Caki2 (cell line): ENCODE data around the gene UBN1. TPM values are rescaled to one million over a fixed set of nuclear protein-coding genes. Genes with fewer than 3 reads are reported as not detected.

Source experiments
- DNase-seq: peaks from one replicate; pipeline ENCODE4 v3.0.0-alpha.2; 2015; ENCODE audit warnings: low read depth
- in situ Hi-C: cut with HindIII; loops from 2 replicates; pipeline ENCODE4 v1.10.0; 2016; ENCODE audit warnings: low sequenced_read_pairs, low pct_unique_long_range_greater_than_20kb, mixed read lengths
- total RNA-seq: library from RNA; depleted of rRNA; stranded (reverse); fragments of >200 nt; shearing (Covaris generic); gene quantifications from 2 replicates; pipeline ENCODE4 v1.2.3, GENCODE V29; 2014; ENCODE audit warnings: low replicate concordance

Gene UBN1
- total RNA-seq, 1 experiment from 2014 or later: 17.5 TPM

DNA sequence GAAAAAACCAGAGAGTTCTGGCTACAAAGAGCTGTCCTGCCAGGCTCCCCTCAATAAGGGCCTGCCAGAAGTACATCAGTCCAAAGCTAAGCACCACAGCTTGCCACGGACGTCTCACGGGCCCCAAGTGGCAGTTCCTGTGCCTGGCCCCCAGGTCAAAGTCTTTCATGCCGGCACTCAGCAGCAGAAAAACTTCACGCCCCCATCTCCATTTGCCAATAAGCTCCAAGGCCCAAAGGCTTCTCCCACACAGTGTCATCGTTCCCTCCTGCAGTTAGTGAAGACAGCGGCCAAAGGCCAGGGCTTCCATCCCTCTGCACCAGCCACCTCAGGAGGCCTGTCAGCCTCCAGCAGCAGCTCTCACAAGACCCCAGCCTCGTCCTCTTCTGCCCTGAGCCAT, 27.4 kb downstream of the UBN1 start:
- in situ Hi-C loops: no loop called here
- DNase-seq: no peak

DNA sequence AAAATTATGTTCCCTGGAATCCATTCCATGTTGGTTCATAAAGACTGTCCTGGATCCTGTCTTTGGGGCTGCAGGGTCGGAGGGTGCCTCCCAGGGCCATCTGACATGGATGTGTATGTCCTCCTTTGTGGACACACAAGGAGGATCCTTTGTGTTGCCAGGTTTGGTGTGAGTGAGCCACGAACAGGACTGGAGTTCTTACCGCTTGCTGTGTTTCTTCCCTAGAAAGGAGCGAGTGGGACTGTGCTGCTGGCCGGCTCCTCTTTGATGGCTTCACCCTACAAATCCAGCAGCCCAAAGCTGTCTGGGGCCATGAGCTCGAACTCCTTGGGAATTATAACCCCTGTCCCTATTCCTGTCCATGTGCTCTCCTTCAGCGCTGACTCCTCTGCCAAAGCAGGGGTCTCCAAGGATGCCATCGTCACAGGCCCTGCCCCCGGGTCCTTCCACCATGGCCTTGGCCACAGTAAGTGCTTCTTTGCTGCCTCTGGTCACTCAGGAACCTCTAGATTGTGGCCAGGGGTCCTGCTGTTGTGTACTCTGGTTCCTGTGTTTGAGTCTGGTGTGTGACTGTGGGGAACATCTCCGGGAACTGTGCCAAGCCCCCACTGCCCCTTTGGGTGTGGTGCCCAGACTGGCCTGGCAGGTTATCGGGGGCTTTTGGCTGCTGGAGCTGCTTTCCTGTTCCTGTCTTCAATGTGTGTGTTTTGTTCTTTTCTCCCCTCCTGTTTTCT, 29.5 kb downstream of the UBN1 start:
- in situ Hi-C loops: no loop called here
- DNase-seq: no peak

DNA sequence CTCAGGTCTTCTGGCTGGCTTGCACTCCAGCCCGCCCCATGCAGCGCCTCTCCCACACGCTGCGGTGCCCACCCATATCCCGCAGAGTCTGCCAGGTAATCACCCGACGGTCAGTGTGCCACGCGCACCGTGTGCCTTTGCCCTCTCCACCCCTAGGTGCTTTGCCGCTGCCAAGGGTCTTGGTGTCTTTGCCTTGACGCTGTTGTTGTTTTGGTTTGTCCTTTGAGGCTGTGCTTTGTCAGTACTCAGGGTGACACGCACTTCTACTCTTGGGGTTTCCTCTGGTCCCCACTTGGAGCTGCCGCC, 30.1 kb downstream of the UBN1 start:
- in situ Hi-C loops: no loop called here
- DNase-seq: no peak

DNA sequence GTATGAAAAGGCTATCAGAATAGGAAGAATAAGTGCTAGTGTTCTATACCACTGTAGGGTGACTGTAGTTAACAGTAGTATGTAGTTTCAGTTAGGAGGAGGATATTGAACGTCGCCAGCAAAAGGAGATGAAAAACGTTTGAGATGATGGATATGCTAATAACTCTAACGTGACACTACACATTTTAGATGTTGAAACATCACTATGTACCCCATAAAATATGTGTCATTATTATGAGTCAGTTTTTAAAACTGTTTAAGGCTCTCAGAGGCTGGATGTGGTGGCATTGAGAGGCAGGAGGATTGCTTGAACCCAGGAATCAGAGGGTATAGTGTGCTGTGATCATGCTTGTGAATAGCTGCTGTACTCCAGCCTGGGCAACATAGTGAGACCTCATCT, 31.8 kb downstream of the UBN1 start:
- no peak for DNase-seq
- in situ Hi-C loops: no loop called here

DNA sequence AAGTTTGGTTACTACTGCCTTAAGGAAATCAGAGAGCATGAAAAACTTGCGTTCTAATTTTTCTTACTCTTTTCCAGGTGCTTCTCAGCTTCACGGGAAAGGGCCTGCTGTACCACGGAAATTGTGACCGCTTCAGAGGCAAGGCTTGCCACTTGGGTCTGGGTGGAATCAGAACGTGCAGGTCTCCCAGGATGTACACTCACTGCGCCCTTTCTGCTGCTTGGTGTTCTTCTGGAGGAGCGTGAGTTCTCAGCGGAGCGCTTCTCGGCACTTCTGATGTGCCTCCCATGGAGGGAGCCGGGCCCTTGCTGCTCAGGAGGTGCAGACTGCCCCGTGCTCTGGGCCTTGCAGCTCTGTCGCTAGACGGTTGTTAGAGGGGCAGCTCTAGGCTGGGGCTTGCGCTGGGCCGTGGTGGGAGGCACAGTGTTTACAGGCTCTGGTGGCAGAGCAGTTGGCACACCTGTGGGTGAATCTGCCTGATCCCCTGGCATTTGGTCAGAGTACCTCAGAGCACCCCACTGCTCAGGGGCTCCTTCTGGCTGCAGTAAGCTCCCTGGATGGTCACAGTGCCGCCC, 32.8 kb downstream of the UBN1 start:
- DNase-seq: no peak
- in situ Hi-C loops: no loop called here

DNA sequence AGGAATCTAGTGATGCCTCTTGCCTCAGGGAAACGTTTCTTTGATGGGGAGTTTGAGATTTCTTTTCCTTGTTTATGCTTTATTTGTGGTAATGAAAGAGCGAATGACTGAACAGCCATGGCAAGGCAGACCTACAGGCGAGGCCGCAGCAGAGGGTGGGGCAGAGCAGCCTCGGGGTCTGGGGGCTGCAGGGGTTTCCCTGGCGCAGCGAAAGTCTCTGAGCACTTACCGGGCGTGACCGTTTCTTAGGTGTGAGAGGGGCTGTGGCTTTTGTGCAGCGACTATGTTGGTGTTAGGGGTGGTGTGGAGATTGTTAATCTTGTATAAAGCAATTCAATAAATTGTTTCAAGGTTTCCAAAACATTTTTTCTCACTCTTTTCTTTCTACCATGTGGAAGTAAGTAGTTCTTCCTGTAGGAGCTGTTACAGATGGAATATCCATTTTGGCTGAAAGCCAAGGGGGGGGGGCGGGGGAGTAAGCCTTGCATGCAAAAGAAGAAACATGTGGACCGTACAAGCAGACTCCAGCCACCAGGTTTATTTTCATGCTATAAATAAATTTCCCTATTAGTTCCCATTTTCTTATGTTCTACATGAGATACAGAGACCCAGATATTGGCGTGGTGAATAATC, 34.8 kb downstream of the UBN1 start:
- in situ Hi-C loops: no loop called here
- DNase-seq: no peak

DNA sequence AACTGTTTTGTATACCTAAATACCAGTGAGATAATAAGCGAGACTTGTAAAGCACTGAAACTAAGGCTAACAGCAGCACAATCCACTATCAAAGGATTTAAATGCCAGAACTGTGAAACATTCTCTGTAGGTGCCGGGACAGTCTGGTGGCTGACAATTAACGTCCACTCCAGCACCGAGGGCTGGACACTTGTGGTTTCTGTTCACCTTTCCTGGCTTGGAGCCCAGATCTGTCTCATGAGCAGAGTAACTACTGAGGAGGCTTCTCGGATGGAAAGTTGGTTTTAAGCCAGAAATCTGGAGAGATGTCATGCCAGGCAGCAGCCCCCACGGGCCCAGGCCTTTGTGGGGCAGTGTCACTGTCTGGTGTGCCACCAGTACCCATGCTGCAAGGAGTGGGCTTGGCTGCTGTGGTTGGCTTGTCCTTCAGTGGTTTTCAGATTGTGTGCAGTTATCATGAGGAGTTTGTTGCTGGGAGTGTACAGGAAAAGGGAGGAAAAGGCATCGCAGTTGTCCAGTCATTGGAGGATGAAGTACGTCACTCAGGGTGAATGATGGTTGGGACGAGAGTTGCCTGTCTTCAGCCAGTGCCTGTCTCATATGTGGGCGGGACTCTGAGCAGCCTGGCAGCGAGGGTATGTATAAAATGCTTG, 35.5 kb downstream of the UBN1 start:
- peak; percentile 96 for DNase-seq
- in situ Hi-C loops: no loop called here

DNA sequence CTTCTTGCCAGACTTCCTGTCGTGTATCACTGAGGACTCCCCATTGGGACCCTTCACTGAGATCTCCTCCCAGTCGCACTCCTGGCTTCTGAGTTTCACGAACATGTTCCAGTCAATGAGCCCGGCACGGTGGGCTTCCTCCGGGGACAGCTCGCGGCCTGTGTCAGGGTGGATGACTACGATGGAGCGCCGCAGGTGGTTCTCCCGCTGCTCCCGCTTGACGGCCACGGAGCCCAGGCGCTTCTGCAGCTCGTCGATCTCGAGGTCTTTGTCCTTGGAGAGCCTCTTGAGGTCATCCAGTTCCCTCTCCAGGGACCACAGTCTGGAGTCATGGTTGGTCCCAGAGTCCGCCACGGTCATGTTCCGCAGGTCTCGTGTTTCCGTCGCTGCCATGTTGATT, 36.2 kb downstream of the UBN1 start:
- in situ Hi-C loops: no loop called here
- no peak for DNase-seq

DNA sequence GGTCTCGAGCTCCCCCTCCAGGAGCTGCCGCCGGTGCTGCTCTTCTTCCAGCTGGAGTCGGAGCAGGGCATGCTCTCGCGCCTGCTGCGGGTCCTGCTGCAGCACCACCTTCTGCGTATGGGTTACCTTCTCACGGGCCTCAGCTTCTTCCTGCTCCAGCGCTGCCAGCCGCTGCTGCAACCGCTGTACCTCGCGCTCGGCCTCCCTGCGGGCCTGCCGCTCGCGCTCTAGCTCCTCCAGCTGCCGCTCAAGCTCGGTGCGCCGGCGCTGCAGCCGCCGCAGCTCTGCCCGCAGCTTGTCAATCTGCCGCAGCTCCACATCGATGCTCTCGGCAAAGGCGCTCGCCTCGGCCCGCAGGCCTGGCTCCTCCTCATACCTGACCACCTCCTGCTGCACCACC, 36.9 kb downstream of the UBN1 start:
- DNase-seq: no peak
- in situ Hi-C loops: no loop called here

DNA sequence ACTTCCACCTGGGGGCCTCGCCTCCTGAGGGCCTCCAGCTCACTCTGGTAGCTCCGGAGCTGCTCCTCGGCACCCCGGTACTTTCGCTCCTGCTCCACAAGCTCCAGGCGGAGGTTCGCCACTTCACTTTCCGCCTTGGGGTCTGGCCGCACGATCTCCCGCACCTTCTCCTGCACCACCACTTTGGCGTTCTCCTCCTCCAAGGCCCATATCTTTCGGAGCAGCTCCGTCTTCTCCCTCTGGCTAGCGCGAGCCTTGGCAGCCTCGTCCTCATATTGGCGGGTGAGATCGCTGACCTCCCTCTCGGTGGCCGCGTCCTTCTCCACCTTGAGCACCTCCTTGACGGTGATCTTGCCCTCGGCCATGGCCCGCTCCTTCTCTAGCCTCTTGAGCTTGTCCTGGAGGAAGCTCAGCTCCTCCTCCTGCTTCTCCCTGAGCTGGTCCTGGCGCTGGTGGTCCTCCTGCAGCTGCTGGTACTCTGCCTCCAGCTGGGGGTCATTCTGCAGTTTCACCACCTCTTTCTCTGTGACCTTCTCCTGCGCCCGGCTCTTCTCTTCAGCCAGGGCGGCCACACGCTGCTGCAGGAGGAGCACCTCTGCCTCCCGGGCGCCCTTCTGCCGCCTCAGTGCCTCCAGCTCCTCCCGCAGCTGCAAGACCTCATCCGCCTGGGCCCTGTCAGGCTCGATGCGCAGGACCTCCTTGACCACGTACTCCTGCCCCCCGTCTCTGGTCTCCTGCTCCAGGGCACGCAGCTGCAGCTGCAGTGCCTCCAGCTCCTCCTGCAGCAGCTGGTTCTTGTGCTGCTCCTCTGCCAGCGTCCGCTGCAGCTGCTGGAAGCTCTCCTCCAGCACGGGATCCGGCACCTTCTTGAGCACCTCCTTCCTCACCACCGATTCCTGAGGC, 37.9 kb downstream of the UBN1 start:
- in situ Hi-C loops: no loop called here
- DNase-seq: no peak

DNA sequence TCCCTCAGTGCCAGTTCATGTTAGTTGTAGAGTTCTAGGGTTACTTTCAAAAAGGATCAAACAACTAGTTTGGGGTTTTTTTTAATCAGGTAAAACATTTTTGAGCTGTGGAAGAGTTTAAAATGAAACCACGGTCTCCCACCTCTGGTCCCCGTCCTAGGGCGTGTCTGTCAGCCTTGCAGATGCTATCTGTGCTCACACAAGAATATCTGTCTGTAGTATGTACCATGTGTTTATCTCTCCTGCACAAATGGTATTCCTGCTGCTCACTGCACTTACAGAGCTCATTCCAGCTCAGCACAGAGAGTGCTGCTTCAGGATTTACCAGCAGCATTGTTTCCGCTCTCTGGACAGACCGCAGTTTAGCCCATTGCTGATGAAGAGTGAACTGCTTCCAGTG, 38.9 kb downstream of the UBN1 start:
- in situ Hi-C loops: no loop called here
- no peak for DNase-seq

DNA sequence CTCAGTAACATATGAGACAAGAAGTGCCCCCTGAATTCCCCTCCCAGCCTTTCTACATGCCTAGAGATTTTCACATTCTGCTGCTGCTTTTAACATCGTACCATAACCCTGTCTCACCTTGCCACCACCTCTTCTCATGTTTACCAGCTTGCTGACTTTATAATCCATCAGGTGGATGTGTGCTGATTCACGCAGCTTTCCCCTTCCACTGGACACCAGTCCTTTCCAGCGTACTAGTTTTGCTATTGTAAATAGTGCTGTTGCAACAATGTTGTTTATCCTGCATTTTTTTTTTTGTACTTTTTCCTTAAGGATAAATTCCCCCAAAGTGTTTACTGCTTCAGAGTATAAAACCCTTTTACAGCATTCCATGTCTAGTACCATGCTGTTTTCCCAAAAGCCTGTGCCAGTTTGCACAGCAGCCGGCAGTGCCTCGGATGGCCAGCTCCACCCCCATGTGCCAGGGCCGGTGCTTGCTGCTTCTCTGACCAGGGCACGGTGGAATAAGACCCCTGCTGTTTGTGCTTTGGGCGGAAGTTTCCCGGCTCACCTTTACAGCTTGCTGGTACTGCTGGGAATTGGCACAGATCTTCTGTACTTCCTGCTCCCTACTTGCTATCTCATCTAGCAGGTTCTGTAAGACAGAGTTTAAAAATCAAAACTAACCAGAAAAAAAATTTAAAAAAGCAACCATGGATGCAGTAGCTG, 41.3 kb downstream of the UBN1 start:
- in situ Hi-C loops: no loop called here
- no peak for DNase-seq

DNA sequence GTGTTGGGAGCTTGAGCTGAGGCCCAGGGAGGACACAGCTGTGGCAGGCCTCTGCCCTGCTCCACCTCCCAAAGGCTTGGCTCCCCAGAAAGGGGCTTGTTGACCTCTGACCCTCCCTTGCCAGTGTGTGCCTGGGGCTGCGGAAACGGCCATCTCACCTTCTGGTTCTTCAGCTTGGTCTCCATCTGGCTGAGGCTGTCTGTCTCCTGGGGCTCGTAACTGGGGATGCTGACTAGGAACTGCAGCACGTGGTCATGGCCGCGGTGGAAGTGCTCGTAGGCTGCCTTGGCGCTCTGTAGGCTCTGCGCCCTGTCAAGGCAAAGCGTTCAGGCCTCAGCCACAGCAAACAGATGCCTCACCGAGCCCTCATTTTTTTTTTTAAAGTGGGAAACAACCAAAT, 42.7 kb downstream of the UBN1 start:
- DNase-seq: no peak
- in situ Hi-C loops: no loop called here

DNA sequence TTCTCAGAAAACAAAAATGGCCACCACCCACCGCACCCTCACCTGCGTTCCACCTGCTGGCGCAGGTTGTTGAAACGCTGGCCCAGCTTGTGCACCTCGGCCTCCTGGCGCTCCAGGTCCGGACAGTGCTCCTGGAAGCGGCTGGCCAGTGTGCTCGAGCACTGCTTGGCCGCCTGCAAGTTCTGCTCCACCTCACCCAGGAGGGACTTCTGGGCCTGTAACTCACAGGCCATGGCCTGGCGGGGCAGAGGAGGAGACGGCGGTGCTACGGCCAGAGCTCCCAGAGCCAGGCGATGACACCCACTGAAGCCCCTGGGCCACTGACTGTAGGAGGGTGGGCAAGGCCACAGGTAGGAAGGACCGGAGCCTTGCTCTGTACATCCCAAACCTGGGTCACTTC, 43.4 kb downstream of the UBN1 start:
- no peak for DNase-seq
- in situ Hi-C loops: no loop called here

DNA sequence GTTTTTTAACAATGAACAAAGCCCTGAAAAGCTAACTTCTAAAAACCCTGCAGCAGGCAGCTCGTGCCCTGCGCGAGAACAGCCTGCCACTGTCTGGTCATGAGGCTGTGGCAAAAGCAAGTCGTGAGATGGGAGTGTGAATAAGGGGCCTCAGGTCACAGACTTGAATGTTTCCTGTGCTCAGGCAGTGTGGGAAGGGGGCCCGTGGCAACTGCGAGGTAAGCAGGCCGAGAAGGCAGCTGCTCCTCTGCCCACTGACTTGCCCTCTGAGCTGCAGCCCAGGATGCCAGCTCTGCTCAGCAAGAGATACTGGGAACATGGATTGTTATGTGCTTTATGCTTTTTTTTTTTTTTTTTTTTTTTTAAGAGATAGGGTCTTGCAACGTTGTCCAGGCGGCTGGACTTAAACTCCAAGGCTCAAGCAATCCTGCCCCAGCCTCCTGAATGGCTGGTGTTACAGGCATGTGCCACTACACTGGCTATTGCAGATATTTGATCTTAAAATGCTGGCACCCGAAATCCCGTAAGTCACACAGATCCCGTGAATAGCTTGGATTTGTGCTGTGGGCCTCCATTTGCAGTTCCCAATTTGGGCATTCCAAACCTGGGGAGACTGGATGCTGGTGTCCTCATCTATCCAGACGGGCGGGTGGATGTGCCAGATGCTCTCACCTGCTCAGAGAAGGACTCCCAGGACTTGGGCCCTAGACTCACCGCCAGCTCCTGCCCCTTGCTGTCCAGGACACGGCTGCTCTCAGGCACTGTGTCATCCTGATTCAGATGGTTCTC, 44.0 kb downstream of the UBN1 start:
- in situ Hi-C loops: no loop called here
- no peak for DNase-seq

DNA sequence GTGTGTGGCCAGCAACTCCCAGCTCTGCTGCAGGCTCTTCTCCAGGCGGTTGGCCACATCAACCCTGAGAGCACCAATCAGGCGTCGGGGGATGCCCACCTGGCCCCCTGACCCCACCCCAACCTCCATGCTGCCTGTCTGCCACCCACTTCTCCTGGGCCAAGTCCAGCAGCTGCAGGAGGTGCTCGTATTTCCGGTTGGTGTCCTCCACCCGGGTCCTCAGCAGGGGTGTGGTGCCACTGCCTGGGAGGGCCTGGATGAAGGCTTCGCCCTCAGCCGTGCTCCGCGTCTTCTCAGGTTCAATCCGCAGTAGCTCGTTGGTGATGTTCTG, 44.6 kb downstream of the UBN1 start:
- in situ Hi-C loops: no loop called here
- peak; percentile 23 for DNase-seq

DNA sequence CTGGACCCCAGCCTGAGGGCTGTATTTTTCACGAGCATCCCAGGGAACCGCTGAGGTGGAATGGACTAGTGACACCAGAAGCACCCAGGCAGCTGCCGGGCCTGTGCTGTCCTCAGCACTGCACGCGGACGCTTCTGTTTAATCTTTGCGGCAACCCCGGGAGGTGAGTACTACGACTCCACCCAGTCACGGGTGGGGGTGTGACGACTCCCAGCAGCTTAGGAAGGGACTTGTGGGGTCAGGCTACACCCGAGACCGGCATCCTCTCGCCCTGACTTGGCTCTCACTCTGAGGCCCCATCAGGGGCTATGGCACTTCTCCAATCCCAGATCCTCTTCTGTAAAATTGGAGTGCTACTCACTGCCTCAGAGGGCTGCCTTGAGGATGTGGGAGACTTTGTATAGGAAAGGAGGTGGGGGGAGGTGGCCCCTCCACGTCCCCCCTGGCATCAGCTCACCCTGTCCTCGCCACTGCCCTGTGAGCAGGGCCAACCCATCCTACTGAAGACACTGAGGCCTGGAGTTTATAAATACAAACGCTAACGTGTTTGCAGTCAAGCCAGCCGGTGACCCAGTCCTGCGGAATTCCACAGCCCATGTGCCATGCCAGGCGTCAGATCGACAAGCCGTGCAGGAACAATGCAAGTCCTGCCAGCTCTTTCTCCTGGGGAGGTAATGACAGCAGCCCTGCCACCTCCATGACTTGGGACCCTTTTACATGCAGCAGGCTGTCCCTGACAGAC, 45.3 kb downstream of the UBN1 start:
- DNase-seq: no peak
- in situ Hi-C loops: no loop called here
